Glutamatergic neuron (in vitro differentiated cells): ENCODE measurements around the gene DCTN2. TPM values are rescaled to one million over a fixed set of nuclear protein-coding genes. Genes with fewer than 3 reads are reported as not detected.
"Not testable (repeated sequence)": the region's sequence is repeated elsewhere in the genome, so short reads cannot be mapped to it uniquely, and the experiment has no call there.

Experiments
- DNase-seq: peaks from one replicate; pipeline ENCODE4 v3.0.0; 2022
- H3K27ac Mint-ChIP-seq: one replicate; pipeline ENCODE4 v1.8.0; 2020; ENCODE audit warnings: mild to moderate bottlenecking, mixed read lengths, inconsistent platforms; ENCODE audit not compliant: unreplicated experiment
- H3K27me3 Mint-ChIP-seq: one replicate; pipeline ENCODE4 v1.8.0; 2020; ENCODE audit warnings: mild to moderate bottlenecking, moderate library complexity, mixed read lengths, inconsistent platforms; ENCODE audit not compliant: unreplicated experiment
- H3K36me3 Mint-ChIP-seq: one replicate; pipeline ENCODE4 v1.8.0; 2020; ENCODE audit warnings: mild to moderate bottlenecking, mixed read lengths, inconsistent platforms; ENCODE audit not compliant: unreplicated experiment
- H3K4me1 Mint-ChIP-seq: one replicate; pipeline ENCODE4 v1.8.0; 2020; ENCODE audit warnings: mild to moderate bottlenecking, low read depth, mixed read lengths, inconsistent platforms; ENCODE audit not compliant: unreplicated experiment
- H3K4me3 Mint-ChIP-seq: one replicate; pipeline ENCODE4 v1.8.0; 2020; ENCODE audit warnings: mild to moderate bottlenecking, mixed read lengths, inconsistent platforms; ENCODE audit not compliant: unreplicated experiment
- H3K9me3 Mint-ChIP-seq: one replicate; pipeline ENCODE4 v1.8.0; 2020; ENCODE audit warnings: mild to moderate bottlenecking, moderate library complexity, mixed read lengths, inconsistent platforms; ENCODE audit not compliant: unreplicated experiment
- CTCF ChIP-seq: fragments of 200-600 bp; sonication (generic); IDR thresholded peaks from one replicate; pipeline ENCODE4 v1.5.0; 2021; ENCODE audit not compliant: partially characterized antibody, unreplicated experiment
- total RNA-seq: library from RNA; stranded (reverse); fragmentation: NEBNext Ultra II Directional; extraction: Animal tissue kit (Norgen Biotek cat#: 25700); gene quantifications from one replicate; pipeline ENCODE4 v1.2.1, GENCODE V29; 2021; ENCODE audit not compliant: unreplicated experiment

DCTN2 gene
- total RNA-seq, 1 donor from 2014 or later: 484 TPM

GRCh38 chr12:57512665-57513064 lies 34.3 kb downstream of the DCTN2 start:
- peaks cover 5% of the 10 kb centered on the region for H3K4me1 Mint-ChIP-seq
- H3K36me3 Mint-ChIP-seq: peaks cover 12% of the 10 kb centered on the region
- peak overlapping the region; percentile 64 for H3K27ac Mint-ChIP-seq

DNA sequence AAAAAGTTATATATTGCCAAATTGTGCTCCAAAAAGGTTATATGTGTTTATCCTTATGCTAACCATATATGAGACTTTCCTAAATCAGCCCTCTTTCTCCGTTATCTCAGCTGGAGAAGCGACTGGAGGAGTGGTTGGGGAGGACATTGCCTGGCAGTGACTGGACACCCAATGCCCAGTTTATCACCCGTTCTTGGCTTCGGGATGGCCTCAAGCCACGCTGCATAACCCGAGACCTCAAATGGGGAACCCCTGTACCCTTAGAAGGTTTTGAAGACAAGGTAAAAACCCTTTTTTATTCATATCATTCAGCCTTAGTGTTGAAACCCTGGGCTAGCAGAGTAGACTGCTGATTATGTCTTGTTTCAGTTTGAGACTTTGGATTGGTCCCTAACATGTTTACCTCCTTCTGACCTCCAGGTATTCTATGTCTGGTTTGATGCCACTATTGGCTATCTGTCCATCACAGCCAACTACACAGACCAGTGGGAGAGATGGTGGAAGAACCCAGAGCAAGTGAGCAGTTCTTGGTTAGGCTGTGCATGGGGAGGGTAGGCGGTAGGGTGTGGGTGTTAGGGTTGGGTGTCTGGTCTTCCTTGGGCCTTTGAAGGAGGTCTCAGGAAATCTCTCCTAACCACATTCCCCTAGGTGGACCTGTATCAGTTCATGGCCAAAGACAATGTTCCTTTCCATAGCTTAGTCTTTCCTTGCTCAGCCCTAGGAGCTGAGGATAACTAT lies 35.2 kb downstream of the DCTN2 start:
- H3K27me3 Mint-ChIP-seq: peaks cover 11% of the 10 kb centered on the region
- no peaks in the 10 kb centered on the region for H3K4me1 Mint-ChIP-seq
- TF ChIP-seq CTCF: no peak
- no peak for DNase-seq
- peaks cover 19% of the 10 kb centered on the region for H3K9me3 Mint-ChIP-seq
- H3K27ac Mint-ChIP-seq: peak overlapping the region; percentile 77
- peaks cover 12% of the 10 kb centered on the region for H3K36me3 Mint-ChIP-seq
- peak overlapping the region; percentile 55 for H3K4me3 Mint-ChIP-seq

More at GRCh38 chr12:57512665-57513064, 34.3 kb downstream of the DCTN2 start:
- no peak for DNase-seq
- no peak for TF ChIP-seq CTCF
- H3K27me3 Mint-ChIP-seq: peaks cover 11% of the 10 kb centered on the region
- H3K4me3 Mint-ChIP-seq: no peak overlapping the region
- H3K9me3 Mint-ChIP-seq: peaks cover 24% of the 10 kb centered on the region

DNA sequence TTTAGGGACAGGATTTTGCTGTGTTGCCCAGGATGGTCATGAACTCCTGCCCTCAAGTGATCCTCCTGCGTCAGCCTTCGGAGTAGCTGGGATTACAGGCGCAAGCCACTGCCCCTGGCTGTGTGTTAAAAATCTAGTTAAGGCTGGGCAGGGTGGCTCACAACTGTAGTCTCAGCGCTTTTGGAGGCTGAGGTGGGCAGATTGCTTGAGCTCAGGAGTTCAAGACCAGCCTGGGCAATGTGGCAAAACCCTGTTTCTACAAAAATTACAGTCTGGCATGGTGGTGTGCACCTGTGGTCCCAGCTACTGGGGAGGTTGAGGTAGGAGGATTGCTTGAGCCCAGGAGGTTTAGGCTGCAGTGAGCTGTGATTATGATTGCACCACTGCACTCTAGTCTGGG lies 35.8 kb downstream of the DCTN2 start:
- no peak overlapping the region for H3K27ac Mint-ChIP-seq
- peaks cover 12% of the 10 kb centered on the region for H3K36me3 Mint-ChIP-seq
- H3K27me3 Mint-ChIP-seq: peaks cover 13% of the 10 kb centered on the region
- no peak for DNase-seq
- no peak for TF ChIP-seq CTCF
- H3K9me3 Mint-ChIP-seq: peaks cover 19% of the 10 kb centered on the region
- peaks cover 2% of the 10 kb centered on the region for H3K4me1 Mint-ChIP-seq
- no peak overlapping the region for H3K4me3 Mint-ChIP-seq

DNA sequence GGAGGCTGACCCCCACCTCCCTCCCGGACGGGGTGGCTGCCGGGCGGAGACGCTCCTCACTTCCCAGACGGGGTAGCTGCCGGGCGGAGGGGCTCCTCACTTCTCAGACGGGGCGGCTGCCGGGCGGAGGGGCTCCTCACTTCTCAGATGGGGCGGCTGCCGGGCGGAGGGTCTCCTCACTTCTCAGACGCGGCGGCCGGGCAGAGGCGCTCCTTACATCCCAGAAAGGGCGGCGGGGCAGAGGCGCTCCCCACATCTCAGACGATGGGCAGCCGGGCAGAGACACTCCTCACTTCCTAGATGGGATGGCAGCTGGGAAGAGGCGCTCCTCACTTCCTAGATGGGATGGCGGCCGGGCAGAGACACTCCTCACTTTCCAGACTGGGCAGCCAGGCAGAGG lies 39.2 kb downstream of the DCTN2 start:
- Mint-ChIP-seq H3K36me3 (peaks cover 12% of the 10 kb centered on the region), H3K9me3 (peaks cover 12% of the 10 kb centered on the region), H3K27me3 (peaks cover 10% of the 10 kb centered on the region)
- H3K4me1 Mint-ChIP-seq, H3K4me3 Mint-ChIP-seq, DNase-seq, H3K27ac Mint-ChIP-seq: not testable (repeated sequence)

DNA sequence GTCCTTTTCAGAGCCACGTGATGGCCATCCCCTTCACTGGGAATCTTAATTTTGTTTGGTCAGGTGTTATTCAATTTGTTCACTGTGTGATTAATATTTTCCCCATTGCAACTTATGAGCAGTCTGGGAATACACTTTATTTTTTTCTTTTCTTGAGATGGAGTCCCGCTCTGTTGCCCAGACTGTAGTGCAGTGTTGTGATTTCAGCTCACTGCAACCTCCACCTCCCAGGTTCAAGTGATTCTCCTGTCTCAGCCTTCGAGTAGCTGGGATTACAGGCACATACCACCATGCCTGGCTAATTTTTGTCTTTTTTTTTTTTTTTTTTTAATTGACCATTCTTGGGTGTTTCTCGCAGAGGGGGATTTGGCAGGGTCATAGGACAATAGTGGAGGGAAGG lies 40.5 kb downstream of the DCTN2 start:
- peak overlapping the region; percentile 75 for H3K27ac Mint-ChIP-seq
- not testable (repeated sequence) for H3K4me1 Mint-ChIP-seq, H3K9me3 Mint-ChIP-seq, H3K27me3 Mint-ChIP-seq, DNase-seq
- peak overlapping the region; percentile 46 for H3K4me3 Mint-ChIP-seq
- H3K36me3 Mint-ChIP-seq: peaks cover 17% of the 10 kb centered on the region

- not testable (repeated sequence) for H3K27me3 Mint-ChIP-seq, DNase-seq, H3K4me1 Mint-ChIP-seq, H3K4me3 Mint-ChIP-seq
- H3K9me3 Mint-ChIP-seq: peaks cover 11% of the 10 kb centered on the region
- peaks cover 19% of the 10 kb centered on the region for H3K36me3 Mint-ChIP-seq
- H3K27ac Mint-ChIP-seq: peak overlapping the region; percentile 67
These were observed 44.6 kb downstream of the DCTN2 start for GRCh38 chr12:57502311-57502969.
